GM23338 (cell line): ENCODE data around the gene TEDC2. TPM values are rescaled to one million over a fixed set of nuclear protein-coding genes. Genes with fewer than 3 reads are reported as not detected.

Experiments used
- ATAC-seq: fragments of 200-7000 bp; cut with Tn5 transposase; 3 replicates; pipeline ENCODE4 v1.9.1; 2020
- DNase-seq: peaks from one replicate; pipeline ENCODE4 v3.0.0-alpha.2; 2015; ENCODE audit warnings: low spot score
- H2AFZ ChIP-seq: fragments of 200-600 bp; sonication (generic); 2 replicates; pipeline ENCODE4 v1.8.0; 2016; ENCODE audit warnings: antibody characterized with exemption, mild to moderate bottlenecking, moderate library complexity
- H3F3A ChIP-seq: fragments of 200-600 bp; sonication (generic); replicated peaks from 2 replicates; pipeline ENCODE4 v1.8.0; 2017; ENCODE audit warnings: antibody characterized with exemption, mixed run types, low read depth
- H3K27ac ChIP-seq: fragments of 200-600 bp; sonication (generic); 2 replicates; pipeline ENCODE4 v1.6.1; 2016; ENCODE audit warnings: low read depth
- H3K27me3 ChIP-seq: fragments of 200-600 bp; sonication (generic); 2 replicates; pipeline ENCODE4 v1.8.0; 2016; ENCODE audit warnings: mild to moderate bottlenecking, mixed run types, moderate library complexity; ENCODE audit not compliant: insufficient read depth
- H3K36me3 ChIP-seq: fragments of 200-600 bp; sonication (generic); 2 replicates; pipeline ENCODE4 v1.8.0; 2016; ENCODE audit warnings: mild to moderate bottlenecking; ENCODE audit not compliant: insufficient read depth
- H3K4me1 ChIP-seq: fragments of 200-600 bp; sonication (generic); 2 replicates; pipeline ENCODE4 v1.8.0; 2016; ENCODE audit warnings: mild to moderate bottlenecking, moderate library complexity; ENCODE audit not compliant: insufficient read depth
- H3K4me2 ChIP-seq: fragments of 200-600 bp; sonication (generic); 2 replicates; pipeline ENCODE4 v1.7.1; 2017; ENCODE audit warnings: mixed run types
- H3K4me3 ChIP-seq: fragments of 200-600 bp; sonication (generic); 2 replicates; pipeline ENCODE4 v1.6.1; 2016; ENCODE audit warnings: mixed run types
- H3K79me2 ChIP-seq: fragments of 200-600 bp; sonication (generic); replicated peaks from 2 replicates; pipeline ENCODE4 v1.8.0; 2017; ENCODE audit warnings: mild to moderate bottlenecking; ENCODE audit not compliant: insufficient read depth
- H3K9me2 ChIP-seq: fragments of 200-600 bp; sonication (generic); 2 replicates; pipeline ENCODE4 v1.8.0; 2017; ENCODE audit not compliant: insufficient read depth
- H4K20me1 ChIP-seq: fragments of 200-600 bp; sonication (generic); replicated peaks from 2 replicates; pipeline ENCODE4 v1.8.0; 2017; ENCODE audit warnings: mild to moderate bottlenecking; ENCODE audit not compliant: insufficient read depth
- H3K27ac Mint-ChIP-seq: 2 replicates; pipeline ENCODE4 v1.8.0; 2020; ENCODE audit warnings: inconsistent platforms, mild to moderate bottlenecking, moderate library complexity, mixed read lengths
- H3K27me3 Mint-ChIP-seq: 3 replicates; pipeline ENCODE4 v1.8.0; 2022; ENCODE audit warnings: low read depth, mild to moderate bottlenecking, moderate library complexity, mixed read lengths, inconsistent platforms; ENCODE audit not compliant: insufficient read depth, poor library complexity
- H3K36me3 Mint-ChIP-seq: 3 replicates; pipeline ENCODE4 v1.8.0; 2021; ENCODE audit warnings: low read depth, mild to moderate bottlenecking, inconsistent platforms, moderate library complexity, mixed read lengths
- H3K4me1 Mint-ChIP-seq: 3 replicates; pipeline ENCODE4 v1.8.0; 2020; ENCODE audit warnings: mild to moderate bottlenecking, inconsistent platforms, mixed read lengths
- H3K4me3 Mint-ChIP-seq: 3 replicates; pipeline ENCODE4 v1.8.0; 2021; ENCODE audit warnings: moderate library complexity, mild to moderate bottlenecking, inconsistent platforms, mixed read lengths
- H3K9me3 Mint-ChIP-seq: 3 replicates; pipeline ENCODE4 v1.8.0; 2020; ENCODE audit warnings: moderate library complexity, mild to moderate bottlenecking, inconsistent platforms, mixed read lengths
- CREB1 ChIP-seq: fragments of 250-450 bp; sonication (Bioruptor Pico); IDR thresholded peaks from 2 replicates; pipeline ENCODE4 v1.5.0; 2020; ENCODE audit warnings: low read depth, mild to moderate bottlenecking, moderate library complexity
- EZH2 ChIP-seq: fragments of 200-600 bp; sonication (generic); IDR thresholded peaks from one replicate; pipeline ENCODE4 v1.8.0; 2017; ENCODE audit warnings: antibody characterized with exemption, mild to moderate bottlenecking, low read depth; ENCODE audit not compliant: unreplicated experiment
- EZH2phosphoT487 ChIP-seq: fragments of 200-600 bp; sonication (generic); IDR thresholded peaks from one replicate; pipeline ENCODE4 v1.8.1; 2018; ENCODE audit warnings: antibody characterized with exemption; ENCODE audit not compliant: unreplicated experiment
- JUNB ChIP-seq: IDR thresholded peaks from one replicate; pipeline ENCODE4 v1.6.1; 2016; ENCODE audit warnings: antibody characterized with exemption; ENCODE audit not compliant: unreplicated experiment
- NANOG ChIP-seq: IDR thresholded peaks from 2 replicates; pipeline ENCODE4 v1.6.1; 2016; ENCODE audit warnings: antibody characterized with exemption, borderline replicate concordance
- POLR2AphosphoS5 ChIP-seq: IDR thresholded peaks from 2 replicates; pipeline ENCODE4 v1.6.1; 2016; ENCODE audit warnings: antibody characterized with exemption, low read depth
- STAT1 ChIP-seq: IDR thresholded peaks from one replicate; pipeline ENCODE4 v1.6.1; 2016; ENCODE audit warnings: antibody characterized with exemption; ENCODE audit not compliant: unreplicated experiment
- ZNF114 ChIP-seq: fragments of 250-450 bp; sonication (Bioruptor Pico); IDR thresholded peaks from 2 replicates; pipeline ENCODE4 v1.5.0; 2020; ENCODE audit warnings: mild to moderate bottlenecking, moderate library complexity
- ZNF331 ChIP-seq: fragments of 250-450 bp; sonication (Bioruptor Pico); IDR thresholded peaks from 2 replicates; pipeline ENCODE4 v1.5.0; 2020; ENCODE audit warnings: low read depth, mild to moderate bottlenecking, moderate library complexity
- polyA plus RNA-seq: library from polyadenylated mRNA; unstranded; fragments of >200 nt; fragmentation: Nextera tagmentation; extraction: Ambion mirVana; gene quantifications from 2 replicates; pipeline ENCODE4 v1.2.1, GENCODE V29; 2016
- total RNA-seq: library from RNA; depleted of rRNA; stranded (reverse); fragments of >200 nt; shearing (Covaris generic); gene quantifications from 2 replicates; pipeline ENCODE4 v1.2.3, GENCODE V29; 2014
- TF ChIP-seq, protein P1 (sequence below): fragments of 250-450 bp; sonication (Bioruptor Pico); IDR thresholded peaks from 2 replicates; pipeline ENCODE4 v1.5.0; 2020; ENCODE audit warnings: mild to moderate bottlenecking, moderate library complexity

The TEDC2 gene
- total and polyA plus RNA-seq, 2 experiments from 2014 or later, result 50.6 to 98.9 TPM

DNA sequence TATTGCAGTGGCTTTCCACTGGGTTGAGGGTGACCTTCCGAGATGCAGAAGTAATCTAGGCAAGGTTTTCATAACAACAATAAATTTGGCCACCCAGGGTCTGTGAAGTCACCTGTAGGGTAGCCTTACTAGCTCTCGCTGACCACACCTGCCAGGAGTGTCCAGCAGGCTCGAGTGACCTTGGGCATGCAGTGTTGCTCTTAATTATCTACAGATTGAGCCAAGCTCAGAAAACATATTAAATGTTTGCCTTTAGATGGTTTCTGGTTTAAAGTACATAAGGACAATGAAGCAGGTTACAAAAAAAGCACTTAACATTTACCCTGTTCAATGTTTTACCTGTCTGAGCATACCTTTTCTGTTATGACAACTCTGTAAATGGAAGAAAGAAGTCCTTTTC lies 16.8 kb downstream of the TEDC2 start (continued):
- TF ChIP-seq, protein P1, sequence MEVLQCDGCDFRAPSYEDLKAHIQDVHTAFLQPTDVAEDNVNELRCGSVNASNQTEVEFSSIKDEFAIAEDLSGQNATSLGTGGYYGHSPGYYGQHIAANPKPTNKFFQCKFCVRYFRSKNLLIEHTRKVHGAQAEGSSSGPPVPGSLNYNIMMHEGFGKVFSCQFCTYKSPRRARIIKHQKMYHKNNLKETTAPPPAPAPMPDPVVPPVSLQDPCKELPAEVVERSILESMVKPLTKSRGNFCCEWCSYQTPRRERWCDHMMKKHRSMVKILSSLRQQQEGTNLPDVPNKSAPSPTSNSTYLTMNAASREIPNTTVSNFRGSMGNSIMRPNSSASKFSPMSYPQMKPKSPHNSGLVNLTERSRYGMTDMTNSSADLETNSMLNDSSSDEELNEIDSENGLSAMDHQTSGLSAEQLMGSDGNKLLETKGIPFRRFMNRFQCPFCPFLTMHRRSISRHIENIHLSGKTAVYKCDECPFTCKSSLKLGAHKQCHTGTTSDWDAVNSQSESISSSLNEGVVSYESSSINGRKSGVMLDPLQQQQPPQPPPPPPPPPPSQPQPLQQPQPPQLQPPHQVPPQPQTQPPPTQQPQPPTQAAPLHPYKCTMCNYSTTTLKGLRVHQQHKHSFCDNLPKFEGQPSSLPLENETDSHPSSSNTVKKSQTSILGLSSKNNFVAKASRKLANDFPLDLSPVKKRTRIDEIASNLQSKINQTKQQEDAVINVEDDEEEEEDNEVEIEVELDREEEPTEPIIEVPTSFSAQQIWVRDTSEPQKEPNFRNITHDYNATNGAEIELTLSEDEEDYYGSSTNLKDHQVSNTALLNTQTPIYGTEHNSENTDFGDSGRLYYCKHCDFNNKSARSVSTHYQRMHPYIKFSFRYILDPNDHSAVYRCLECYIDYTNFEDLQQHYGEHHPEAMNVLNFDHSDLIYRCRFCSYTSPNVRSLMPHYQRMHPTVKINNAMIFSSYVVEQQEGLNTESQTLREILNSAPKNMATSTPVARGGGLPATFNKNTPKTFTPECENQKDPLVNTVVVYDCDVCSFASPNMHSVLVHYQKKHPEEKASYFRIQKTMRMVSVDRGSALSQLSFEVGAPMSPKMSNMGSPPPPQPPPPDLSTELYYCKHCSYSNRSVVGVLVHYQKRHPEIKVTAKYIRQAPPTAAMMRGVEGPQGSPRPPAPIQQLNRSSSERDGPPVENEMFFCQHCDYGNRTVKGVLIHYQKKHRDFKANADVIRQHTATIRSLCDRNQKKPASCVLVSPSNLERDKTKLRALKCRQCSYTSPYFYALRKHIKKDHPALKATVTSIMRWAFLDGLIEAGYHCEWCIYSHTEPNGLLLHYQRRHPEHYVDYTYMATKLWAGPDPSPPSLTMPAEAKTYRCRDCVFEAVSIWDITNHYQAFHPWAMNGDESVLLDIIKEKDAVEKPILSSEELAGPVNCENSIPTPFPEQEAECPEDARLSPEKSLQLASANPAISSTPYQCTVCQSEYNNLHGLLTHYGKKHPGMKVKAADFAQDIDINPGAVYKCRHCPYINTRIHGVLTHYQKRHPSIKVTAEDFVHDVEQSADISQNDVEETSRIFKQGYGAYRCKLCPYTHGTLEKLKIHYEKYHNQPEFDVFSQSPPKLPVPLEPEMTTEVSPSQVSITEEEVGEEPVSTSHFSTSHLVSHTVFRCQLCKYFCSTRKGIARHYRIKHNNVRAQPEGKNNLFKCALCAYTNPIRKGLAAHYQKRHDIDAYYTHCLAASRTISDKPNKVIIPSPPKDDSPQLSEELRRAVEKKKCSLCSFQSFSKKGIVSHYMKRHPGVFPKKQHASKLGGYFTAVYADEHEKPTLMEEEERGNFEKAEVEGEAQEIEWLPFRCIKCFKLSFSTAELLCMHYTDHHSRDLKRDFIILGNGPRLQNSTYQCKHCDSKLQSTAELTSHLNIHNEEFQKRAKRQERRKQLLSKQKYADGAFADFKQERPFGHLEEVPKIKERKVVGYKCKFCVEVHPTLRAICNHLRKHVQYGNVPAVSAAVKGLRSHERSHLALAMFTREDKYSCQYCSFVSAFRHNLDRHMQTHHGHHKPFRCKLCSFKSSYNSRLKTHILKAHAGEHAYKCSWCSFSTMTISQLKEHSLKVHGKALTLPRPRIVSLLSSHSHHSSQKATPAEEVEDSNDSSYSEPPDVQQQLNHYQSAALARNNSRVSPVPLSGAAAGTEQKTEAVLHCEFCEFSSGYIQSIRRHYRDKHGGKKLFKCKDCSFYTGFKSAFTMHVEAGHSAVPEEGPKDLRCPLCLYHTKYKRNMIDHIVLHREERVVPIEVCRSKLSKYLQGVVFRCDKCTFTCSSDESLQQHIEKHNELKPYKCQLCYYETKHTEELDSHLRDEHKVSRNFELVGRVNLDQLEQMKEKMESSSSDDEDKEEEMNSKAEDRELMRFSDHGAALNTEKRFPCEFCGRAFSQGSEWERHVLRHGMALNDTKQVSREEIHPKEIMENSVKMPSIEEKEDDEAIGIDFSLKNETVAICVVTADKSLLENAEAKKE, result no peak
- no peak for TF ChIP-seq EZH2phosphoT487
- no peak for TF ChIP-seq NANOG

DNA sequence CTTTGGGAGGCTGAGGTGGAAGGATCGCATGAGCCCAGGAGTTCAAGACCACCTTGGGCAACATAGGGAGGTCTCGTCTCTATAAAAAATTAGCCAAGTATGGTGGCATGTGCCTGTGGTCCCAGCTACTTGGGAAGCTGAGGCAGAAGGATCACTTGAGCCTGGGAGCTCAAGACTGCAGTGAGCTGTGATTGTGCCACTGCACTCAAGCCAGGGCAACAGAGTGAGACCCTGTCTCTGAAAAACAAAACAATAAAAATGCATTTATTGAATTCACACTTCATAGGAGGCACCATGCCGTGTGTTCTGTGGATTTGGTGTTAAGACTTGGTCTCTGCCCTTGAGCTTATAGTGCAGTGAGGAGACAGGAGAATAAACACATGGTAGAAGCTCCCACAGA lies 17.4 kb downstream of the TEDC2 start:
- no peak overlapping the region for H3K27ac ChIP-seq
- ATAC-seq (no peak), DNase-seq (no peak)
- no peaks in the 10 kb centered on the region for H3K9me3 Mint-ChIP-seq
- H3K27me3 ChIP-seq, result peaks cover 35% of the 10 kb centered on the region
- no peak overlapping the region for H3K4me3 ChIP-seq
- H3F3A ChIP-seq, result peaks cover 16% of the 10 kb centered on the region
- peaks cover 8% of the 10 kb centered on the region for H3K4me1 ChIP-seq
- no peaks in the 10 kb centered on the region; the same call in 2 of the 3 replicates for H3K36me3 Mint-ChIP-seq
- H3K4me2 ChIP-seq, result no peak overlapping the region
- H3K36me3 ChIP-seq, result no peaks in the 10 kb centered on the region
- H4K20me1 ChIP-seq, result peaks cover 32% of the 10 kb centered on the region
- peaks cover 10% of the 10 kb centered on the region; the same call in 2 of the 3 replicates for H3K4me1 Mint-ChIP-seq
- no peak overlapping the region; the same call in 2 of the 3 replicates for H3K4me3 Mint-ChIP-seq
- H3K79me2 ChIP-seq, result peaks cover 17% of the 10 kb centered on the region
- no peak overlapping the region for H3K27ac Mint-ChIP-seq
- H3K27me3 Mint-ChIP-seq, result peaks cover 29% of the 10 kb centered on the region
- no peak overlapping the region for H2AFZ ChIP-seq
- no peaks in the 10 kb centered on the region for H3K9me2 ChIP-seq
- no peak for TF ChIP-seq ZNF114 (CRISPR knock-in tag)
- no peak for TF ChIP-seq POLR2AphosphoS5
- TF ChIP-seq, protein P1, result no peak
- TF ChIP-seq STAT1, result no peak
- no peak for TF ChIP-seq ZNF331
- no peak for TF ChIP-seq EZH2
- TF ChIP-seq JUNB, result no peak
- no peak for TF ChIP-seq CREB1
- no peak for TF ChIP-seq NANOG
